Suppressor macrophage treated with lipopolysaccharide for 1 hour (primary cell): ENCODE data around the gene JAK1.
"Not testable (repeated sequence)": the region's sequence is repeated elsewhere in the genome, so short reads cannot be mapped to it uniquely, and the experiment has no call there.

Experiments
- DNase-seq, 3 donors: peaks; one replicate each; pipeline ENCODE4 v3.0.0-alpha.2; 2020 to 2022

Gene JAK1

DNA sequence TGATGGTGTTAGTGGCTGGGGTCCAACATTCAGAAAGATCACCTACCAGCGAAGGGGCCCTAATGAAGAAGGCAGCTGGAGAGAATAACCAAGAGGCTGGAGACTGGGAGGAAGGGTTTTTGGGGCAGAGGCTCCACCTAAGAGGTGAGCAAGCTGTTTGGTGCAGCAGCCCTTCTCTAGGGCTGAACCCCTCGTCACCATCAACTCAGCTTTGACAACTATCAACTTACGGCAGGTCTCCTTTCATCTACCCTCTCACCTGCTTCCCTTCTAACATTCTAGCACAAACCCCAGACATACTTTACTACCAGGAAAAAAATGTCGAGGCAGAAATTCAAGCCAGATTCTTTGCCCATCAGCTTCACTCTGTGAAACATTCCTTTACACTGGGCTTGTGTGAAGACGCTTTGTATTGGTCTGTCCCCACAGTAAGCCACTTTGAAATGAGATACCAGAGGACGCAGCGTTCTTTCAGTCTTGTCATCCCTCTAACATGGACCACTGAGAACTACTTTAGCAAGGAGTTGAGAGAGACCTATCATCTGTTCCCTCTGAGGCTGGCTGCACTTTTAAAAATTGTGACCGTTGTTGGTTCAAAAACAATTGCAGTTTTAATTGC, 136.8 kb downstream of the JAK1 start:
- DNase-seq = no peak

DNA sequence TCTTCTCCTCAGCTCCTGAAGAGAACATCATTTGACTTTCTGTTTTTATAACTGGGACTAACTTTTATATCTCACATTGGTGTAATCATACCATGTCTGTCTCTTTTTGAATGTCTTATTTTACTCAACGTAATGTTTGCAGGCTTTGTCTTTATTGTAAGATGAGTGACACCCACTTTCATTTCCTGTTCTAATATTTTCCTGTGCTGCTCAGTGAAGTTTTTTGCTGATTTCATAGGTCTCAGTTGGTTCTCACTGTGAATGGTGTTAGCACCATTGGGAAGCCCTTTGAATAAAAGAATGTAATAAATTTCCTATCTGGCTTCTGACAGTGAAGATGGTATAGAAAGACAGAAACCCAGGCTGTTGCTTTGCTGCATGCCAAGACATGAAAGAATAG, 137.5 kb downstream of the JAK1 start:
- peak in 1 of 3 donors; percentile 21 for DNase-seq

DNA sequence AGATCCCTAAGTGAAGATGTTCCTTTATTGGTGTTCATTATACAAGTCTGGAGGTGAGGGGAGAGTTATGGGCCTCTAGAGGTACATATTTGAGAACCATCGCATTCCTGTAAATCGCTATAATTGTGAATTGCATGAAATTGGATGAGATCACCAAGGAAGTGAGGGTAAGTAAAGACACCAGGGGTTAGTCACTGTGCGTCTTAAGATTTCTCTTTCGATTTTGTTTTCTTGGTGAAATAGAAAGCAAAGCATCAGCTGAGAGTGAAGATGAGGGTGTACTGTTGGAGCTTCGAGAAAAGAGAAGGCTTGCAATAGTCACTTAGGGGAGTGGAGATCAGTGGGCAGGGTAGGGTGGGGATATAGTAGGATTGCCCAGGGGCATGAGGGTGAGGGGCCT, 139.4 kb downstream of the JAK1 start:
- peak; percentile 35 to 68 (median 42) for DNase-seq

DNA sequence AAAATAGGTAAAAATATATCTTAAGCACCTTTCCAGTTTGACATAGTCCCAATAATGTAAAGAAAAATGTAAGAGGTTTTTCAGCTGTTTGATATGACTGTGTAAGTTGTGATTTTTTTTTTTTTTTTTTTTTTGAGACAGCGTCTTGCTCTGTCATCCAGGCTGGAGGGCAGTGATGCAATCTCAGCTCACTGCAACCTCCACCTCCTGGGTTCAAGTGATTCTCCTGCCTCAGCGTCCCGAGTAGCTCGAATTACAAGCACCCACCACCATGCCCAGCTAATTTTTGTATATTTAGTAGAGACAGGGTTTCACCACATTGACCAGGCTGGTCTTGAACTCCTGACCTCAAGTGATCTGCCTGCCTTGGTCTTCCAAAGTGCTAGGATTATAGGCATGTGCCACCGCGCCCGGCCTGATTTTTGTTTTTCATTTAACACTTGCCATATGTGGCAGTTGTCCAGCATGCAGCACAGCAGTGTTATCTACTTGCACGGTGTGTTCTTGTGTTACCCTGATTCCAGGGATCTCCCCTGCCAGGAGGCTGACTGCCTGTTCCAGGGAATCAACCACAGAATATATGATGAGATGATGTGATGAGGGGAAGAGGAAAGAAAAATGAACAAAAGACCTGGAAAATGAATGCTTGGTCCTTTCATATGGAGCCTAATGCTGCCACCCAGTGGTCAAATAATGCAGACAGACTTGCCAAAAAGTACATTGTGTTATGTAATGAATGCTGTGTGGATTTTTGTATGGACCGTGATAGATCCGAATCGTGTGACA, 142.5 kb downstream of the JAK1 start:
- DNase-seq = peak; percentile 82 to 89 (median 84)

DNA sequence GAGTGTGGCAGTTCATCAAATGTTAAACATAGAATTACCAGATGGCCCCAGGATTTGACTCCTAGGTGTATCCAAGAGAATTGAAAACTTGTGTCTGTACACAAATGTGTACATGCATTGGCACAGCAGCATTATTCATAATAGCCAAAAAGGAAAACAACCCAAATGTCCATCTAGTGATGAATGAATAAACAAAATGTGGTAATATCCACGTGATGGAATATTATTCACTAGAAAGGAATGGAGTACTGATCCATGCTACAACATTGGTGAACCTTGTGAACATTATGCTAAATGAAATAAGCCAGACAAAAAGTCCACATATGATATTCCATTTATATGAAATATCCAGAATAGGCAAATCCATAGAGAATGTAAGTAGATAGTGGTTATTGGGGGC, 143.7 kb downstream of the JAK1 start:
- no peak for DNase-seq

DNA sequence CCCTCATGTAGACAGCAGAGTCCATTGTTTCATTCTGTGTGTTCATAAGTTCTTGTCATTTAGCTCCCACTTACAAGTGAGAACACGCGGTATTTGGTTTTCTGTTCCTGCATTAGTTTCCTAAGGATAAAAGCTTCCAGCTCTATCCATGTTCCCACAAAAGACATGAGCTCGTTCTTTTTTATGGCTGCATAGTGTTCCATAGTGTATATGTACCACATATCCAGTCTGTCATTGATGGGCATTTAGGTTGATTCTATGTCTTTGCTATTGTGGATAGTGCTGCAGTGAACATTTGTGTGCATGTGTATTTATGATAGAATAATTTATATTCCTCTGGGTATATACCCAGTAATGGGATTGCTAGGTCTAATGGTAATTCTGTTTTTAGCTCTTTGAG, 145.8 kb downstream of the JAK1 start:
- DNase-seq = not testable (repeated sequence)

DNA sequence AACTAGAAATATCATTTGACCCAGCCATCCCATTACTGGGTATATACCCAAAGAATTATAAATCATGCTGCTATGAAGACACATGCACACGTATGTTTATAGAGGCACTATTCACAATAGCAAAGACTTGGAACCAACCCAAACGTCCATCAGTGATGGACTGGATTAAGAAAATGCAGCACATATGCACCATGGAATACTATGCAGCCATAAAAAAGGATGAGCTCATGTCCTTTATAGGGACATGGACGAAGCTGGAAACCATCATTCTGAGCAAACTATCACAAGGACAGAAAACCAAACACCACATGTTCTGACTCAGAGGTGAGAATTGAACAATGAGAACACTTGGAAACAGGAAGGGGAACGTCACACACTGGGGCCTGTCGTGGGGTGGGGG, 149.0 kb downstream of the JAK1 start:
- not testable (repeated sequence) for DNase-seq

DNA sequence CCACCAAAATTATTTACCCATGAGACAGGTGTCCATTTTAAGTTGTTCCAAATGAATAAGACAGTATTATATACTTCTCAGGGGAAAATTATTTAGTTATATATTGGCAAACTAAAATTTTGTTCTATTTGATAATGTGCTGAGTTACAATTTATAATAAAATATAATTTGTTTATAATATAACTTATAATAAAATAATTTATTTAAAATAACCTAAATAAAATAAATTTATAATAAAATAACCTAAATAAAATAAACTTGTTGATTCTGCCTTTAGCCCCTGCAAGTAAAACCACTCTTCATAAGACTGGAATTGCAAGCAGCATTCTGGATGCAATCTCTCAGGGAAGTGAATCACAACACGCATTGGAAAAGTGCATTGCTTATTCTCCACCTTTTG, 151.9 kb downstream of the JAK1 start:
- DNase-seq = no peak

DNA sequence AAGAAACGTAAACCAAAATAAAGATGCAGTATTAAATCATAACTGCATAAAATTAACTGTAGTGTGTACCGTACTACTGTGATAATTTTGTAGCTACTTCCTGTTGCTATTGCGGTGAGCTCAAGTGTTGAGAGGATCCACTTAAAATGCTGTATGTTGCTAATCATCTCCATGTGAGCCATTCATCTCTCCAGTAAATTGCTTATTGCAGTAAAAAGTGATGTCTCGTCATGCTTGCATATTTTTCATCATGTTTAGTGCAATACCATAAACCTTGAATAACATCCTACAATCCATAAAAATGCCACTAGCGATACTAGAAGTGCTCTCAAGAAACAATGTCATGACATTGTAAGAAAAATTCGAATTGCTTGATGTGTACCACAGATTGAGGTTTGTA, 155.2 kb downstream of the JAK1 start:
- DNase-seq = no peak

DNA sequence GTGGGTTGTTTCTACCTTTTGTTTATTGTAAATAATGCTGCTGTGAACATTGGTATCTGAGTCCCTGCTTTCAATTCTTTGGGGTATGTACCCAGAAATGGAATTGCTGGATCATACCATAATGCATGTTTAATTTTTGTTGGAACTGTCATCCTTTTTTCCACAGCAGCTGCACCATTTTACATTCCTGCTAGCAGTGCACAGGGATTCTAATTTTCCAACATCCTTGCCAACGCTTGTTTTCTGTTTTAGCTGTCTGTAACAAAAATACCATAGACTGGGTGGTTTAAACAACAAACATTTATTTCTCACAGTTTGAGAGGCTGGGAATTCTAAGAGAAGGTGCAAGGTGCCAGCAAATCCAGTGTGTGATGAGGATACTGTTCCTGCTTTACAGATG, 156.3 kb downstream of the JAK1 start:
- DNase-seq = no peak

DNA sequence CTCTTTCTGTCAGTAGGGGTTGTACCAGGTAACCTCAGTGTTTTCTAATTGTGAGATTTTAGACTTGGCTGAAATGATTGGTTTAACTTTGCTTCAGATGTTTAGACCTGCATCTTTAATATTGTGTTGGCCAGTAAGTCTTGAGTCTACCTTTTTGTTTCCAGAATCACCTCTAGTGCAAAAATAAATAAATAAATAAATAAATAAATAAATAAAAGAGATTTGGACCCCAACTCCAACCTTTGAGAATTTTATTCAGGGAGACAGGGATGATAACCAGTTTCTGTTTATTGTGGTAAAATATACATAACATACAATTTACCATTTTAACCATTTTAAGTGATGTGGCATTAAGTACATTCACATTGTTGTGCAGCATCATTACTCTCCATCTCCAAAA, 157.0 kb downstream of the JAK1 start:
- no peak for DNase-seq

DNA sequence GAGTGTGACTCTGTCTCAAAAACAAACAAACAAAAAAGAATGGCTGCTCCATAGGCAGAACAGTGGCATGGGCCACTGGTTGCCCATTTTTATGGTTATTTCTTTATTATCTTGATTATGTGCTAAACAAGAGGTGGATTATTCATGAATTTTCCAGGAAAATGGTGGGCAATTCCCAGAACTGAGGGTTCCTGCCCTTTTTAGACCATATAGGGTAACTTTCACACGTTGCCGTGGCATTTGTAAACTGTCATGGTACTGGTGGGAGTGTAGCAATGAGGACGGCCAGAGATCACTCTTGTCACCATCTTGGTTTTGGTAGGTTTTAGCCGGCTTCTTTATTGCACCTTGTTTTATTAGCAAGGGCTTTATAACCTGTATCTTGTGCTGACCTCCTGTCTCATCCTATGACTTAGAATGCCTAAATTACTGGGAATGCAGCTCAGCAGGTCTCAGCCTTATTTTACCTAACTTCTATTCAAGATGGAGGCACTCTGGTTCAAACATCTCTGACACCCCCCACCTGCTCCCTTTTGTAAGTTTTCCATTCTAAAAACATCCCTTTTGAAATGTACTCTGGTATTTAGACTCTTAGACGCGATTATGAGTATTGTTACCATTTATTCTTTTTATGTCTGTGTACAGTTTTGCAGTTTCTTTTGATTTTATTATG, 164.4 kb downstream of the JAK1 start:
- no peak for DNase-seq

DNA sequence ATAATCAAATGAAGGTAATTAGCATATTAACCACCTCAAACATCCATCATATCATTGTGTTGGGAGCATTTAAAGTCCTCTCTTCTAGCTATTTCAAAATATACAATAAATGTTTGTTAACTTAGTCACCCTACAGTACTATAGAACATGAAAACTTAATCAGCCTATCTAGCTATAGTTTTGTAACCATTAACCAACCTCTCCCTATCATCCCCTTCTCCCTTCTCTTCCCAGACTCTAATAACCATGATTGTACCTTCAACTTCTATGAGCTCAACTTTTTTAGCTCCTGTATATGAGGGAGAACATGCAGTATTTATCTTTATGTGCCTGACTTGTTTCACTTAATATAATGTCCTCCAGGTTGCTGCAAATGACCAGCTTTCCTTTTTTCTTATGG, 167.5 kb downstream of the JAK1 start:
- no peak for DNase-seq

DNA sequence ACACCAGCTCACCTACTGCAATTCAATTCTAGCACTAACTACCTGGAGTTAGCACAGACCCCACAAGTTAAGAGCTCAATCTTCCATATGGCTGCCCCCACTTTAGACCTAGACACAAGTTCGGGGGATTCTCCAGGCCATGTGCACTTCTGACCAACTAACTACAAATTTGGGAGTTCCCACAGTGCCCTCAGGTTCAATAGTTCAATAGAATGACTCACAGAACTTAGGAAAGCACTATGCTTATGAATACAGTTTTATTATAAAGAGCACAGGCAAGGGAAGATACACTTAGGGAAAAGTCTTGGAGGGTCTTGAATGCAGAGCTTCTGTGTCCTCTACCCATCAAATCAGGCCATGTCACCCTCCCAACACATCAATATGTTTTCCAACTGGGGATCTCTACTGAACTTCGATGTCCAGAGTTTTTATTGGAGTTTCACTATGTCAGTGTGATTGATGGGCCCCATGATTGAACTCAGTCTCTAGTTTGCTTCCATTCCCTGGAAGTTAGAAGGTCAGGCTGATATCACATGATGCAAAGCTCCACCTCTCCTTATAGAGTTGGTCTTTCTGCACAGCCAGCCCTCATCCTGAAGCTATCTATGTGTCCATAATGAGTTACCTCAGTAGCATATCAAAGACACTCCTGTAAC, 175.4 kb downstream of the JAK1 start:
- peak; percentile 6 to 50 (median 24) for DNase-seq
